OCI-LY1 (cell line): ENCODE data around the gene NLN.

Source experiments
- H2AFZ ChIP-seq: fragments of 200-600 bp; sonication (generic), shearing (Covaris generic); 2 replicates; pipeline ENCODE4 v1.6.0; 2014; ENCODE audit warnings: antibody characterized with exemption, mild to moderate bottlenecking, low read length
- H3F3A ChIP-seq: fragments of 200-600 bp; sonication (generic), shearing (Covaris generic); 2 replicates; pipeline ENCODE4 v1.6.0; 2014; ENCODE audit warnings: mild to moderate bottlenecking, antibody characterized with exemption, low read length, moderate library complexity; ENCODE audit not compliant: insufficient read depth
- H3K27ac ChIP-seq: fragments of 200-600 bp; sonication (generic); 2 replicates; pipeline ENCODE4 v1.5.1; 2014; ENCODE audit warnings: low read length, mixed run types, mild to moderate bottlenecking, low read depth; ENCODE audit not compliant: poor library complexity, severe bottlenecking
- H3K27me3 ChIP-seq: fragments of 200-600 bp; sonication (generic); 2 replicates; pipeline ENCODE4 v1.6.0; 2014; ENCODE audit warnings: antibody characterized with exemption, mild to moderate bottlenecking, low read length, moderate library complexity; ENCODE audit not compliant: insufficient read depth
- H3K36me3 ChIP-seq: fragments of 200-600 bp; sonication (generic); 2 replicates; pipeline ENCODE4 v1.6.1; 2014; ENCODE audit warnings: mild to moderate bottlenecking, antibody characterized with exemption, low read length, moderate library complexity, mixed read lengths; ENCODE audit not compliant: insufficient read depth
- H3K4me1 ChIP-seq: fragments of 200-600 bp; sonication (generic); 2 replicates; pipeline ENCODE4 v1.5.1; 2014; ENCODE audit warnings: mild to moderate bottlenecking, low read length, moderate library complexity; ENCODE audit not compliant: insufficient read depth, severe bottlenecking
- H3K4me2 ChIP-seq: fragments of 200-600 bp; sonication (generic), shearing (Covaris generic); 2 replicates; pipeline ENCODE4 v1.6.1; 2014; ENCODE audit warnings: low read length
- H3K4me3 ChIP-seq: fragments of 200-600 bp; sonication (generic); 2 replicates; pipeline ENCODE4 v1.5.1; 2014; ENCODE audit warnings: low read length, low read depth, mild to moderate bottlenecking, mixed read lengths; ENCODE audit not compliant: poor library complexity, severe bottlenecking
- H3K79me2 ChIP-seq: fragments of 200-600 bp; shearing (Covaris generic); 2 replicates; pipeline ENCODE4 v1.6.1; 2016; ENCODE audit warnings: mixed run types, low read length, mixed read lengths; ENCODE audit not compliant: insufficient read depth
- H3K9ac ChIP-seq: fragments of 200-600 bp; sonication (generic), shearing (Covaris generic); 2 replicates; pipeline ENCODE4 v1.6.1; 2014; ENCODE audit warnings: mild to moderate bottlenecking, low read length, mixed read lengths
- H3K9me2 ChIP-seq: fragments of 200-600 bp; sonication (generic), shearing (Covaris generic); 2 replicates; pipeline ENCODE4 v1.6.1; 2014; ENCODE audit warnings: low read depth, mild to moderate bottlenecking, low read length, mixed read lengths
- H3K9me3 ChIP-seq: fragments of 200-600 bp; shearing (Covaris generic); 2 replicates; pipeline ENCODE4 v1.6.1; 2014; ENCODE audit warnings: low read length, mixed read lengths
- H4K20me1 ChIP-seq: fragments of 200-600 bp; sonication (generic), shearing (Covaris generic); 2 replicates; pipeline ENCODE4 v1.6.0; 2016; ENCODE audit warnings: mild to moderate bottlenecking, low read length; ENCODE audit not compliant: insufficient read depth
- CTCF ChIP-seq: fragments of 200-600 bp; sonication (generic), shearing (Covaris generic); IDR thresholded peaks from 2 replicates; pipeline ENCODE4 v1.5.1; 2017; ENCODE audit warnings: mild to moderate bottlenecking, antibody characterized with exemption, low read length, moderate library complexity, mixed read lengths
- EZH2 ChIP-seq: fragments of 200-600 bp; sonication (generic), shearing (Covaris generic); IDR thresholded peaks from 2 replicates; pipeline ENCODE4 v1.8.0; 2017; ENCODE audit warnings: borderline replicate concordance, mixed run types, mild to moderate bottlenecking, antibody characterized with exemption, low read length, moderate library complexity, mixed read lengths

NLN gene

GRCh38 chr5:65820373-65820772 is 98.4 kb downstream of the NLN start:
- Histone ChIP-seq H3K4me3 (no peak overlapping the region), H4K20me1 (no peaks in the 10 kb centered on the region), H3K9me3 (no peaks in the 10 kb centered on the region), H3K9ac (no peak overlapping the region), H3K27ac (no peak overlapping the region), H3F3A (no peaks in the 10 kb centered on the region), H3K9me2 (no peaks in the 10 kb centered on the region), H3K4me1 (peaks cover 11% of the 10 kb centered on the region), H3K27me3 (no peaks in the 10 kb centered on the region), H3K79me2 (no peaks in the 10 kb centered on the region), H2AFZ (no peak overlapping the region), H3K4me2 (no peak overlapping the region), H3K36me3 (no peaks in the 10 kb centered on the region; the same call in 1 of the 2 replicates)
- TF ChIP-seq CTCF = no peak
- no peak for TF ChIP-seq EZH2

GRCh38 chr5:65821966-65822365 is 100.0 kb downstream of the NLN start:
- Histone ChIP-seq H3K9me3 (no peaks in the 10 kb centered on the region), H3K4me1 (peaks cover 21% of the 10 kb centered on the region), H3K79me2 (no peaks in the 10 kb centered on the region), H3K27me3 (no peaks in the 10 kb centered on the region), H4K20me1 (no peaks in the 10 kb centered on the region), H3K9ac (no peak overlapping the region), H3K9me2 (no peaks in the 10 kb centered on the region), H3F3A (no peaks in the 10 kb centered on the region), H3K36me3 (no peaks in the 10 kb centered on the region; the same call in 1 of the 2 replicates), H3K4me2 (no peak overlapping the region), H3K27ac (no peak overlapping the region), H3K4me3 (no peak overlapping the region), H2AFZ (no peak overlapping the region)
- no peak for TF ChIP-seq CTCF

- no peaks in the 10 kb centered on the region for H3K27me3 ChIP-seq
Observed at GRCh38 chr5:65822710-65823109, 100.7 kb downstream of the NLN start.

More at GRCh38 chr5:65822710-65823109, 100.7 kb downstream of the NLN start:
- Histone ChIP-seq H3K27ac (no peak overlapping the region), H3K9ac (no peak overlapping the region), H3K4me1 (peaks cover 21% of the 10 kb centered on the region), H3K9me3 (no peaks in the 10 kb centered on the region), H3K9me2 (no peaks in the 10 kb centered on the region), H3K79me2 (no peaks in the 10 kb centered on the region), H3K4me2 (no peak overlapping the region), H3K36me3 (no peaks in the 10 kb centered on the region; the same call in 1 of the 2 replicates), H4K20me1 (no peaks in the 10 kb centered on the region), H3K4me3 (no peak overlapping the region), H2AFZ (no peak overlapping the region), H3F3A (no peaks in the 10 kb centered on the region)
- no peak for TF ChIP-seq CTCF
- no peak for TF ChIP-seq EZH2
